ENCODE measurements around the gene P4HA1. TPM values are rescaled to one million over a fixed set of nuclear protein-coding genes. Genes with fewer than 3 reads are reported as not detected.

The P4HA1 gene
- total and polyA plus RNA-seq, 5 experiments from 2014 or later = 14.2 to 17.6 (median 16.0) TPM

GRCh38 chr10:73092830-73093229 is 3.8 kb downstream of the P4HA1 start:
- POLR2A ChIA-PET = interaction anchor here (0.7 to 1.0 kb wide), 2 partner anchors 160 to 401 kb away, joined by 4 read pairs; partner anchors contain the start of gene MRPS16
- Mint-ChIP-seq H3K36me3 (peaks cover 0 to 6% (median 0%) of the 10 kb centered on the region in 3 donors), H3K4me1 (peaks cover 20 to 36% (median 30%) of the 10 kb centered on the region in 4 donors), H3K9me3 (no peaks in the 10 kb centered on the region), H3K4me3 (no peak overlapping the region), H3K27ac (peak overlapping the region in 1 of 10 donors; percentile 38), H3K27me3 (no peaks in the 10 kb centered on the region)
- ATAC-seq = no peak
- no peak for DNase-seq

GRCh38 chr10:73088304-73088703 is 8.4 kb downstream of the P4HA1 start:
- no peak overlapping the region for H3K4me3 Mint-ChIP-seq
- H3K9me3 Mint-ChIP-seq = no peaks in the 10 kb centered on the region
- no peaks in the 10 kb centered on the region for H3K27me3 Mint-ChIP-seq
- no peak overlapping the region for H3K27ac Mint-ChIP-seq
- POLR2A ChIA-PET = no interaction called here
- DNase-seq = no peak
- ATAC-seq = no peak
- peaks cover 0 to 8% (median 0%) of the 10 kb centered on the region in 3 donors for H3K36me3 Mint-ChIP-seq
- peaks cover 7 to 16% (median 12%) of the 10 kb centered on the region in 4 donors for H3K4me1 Mint-ChIP-seq

DNA sequence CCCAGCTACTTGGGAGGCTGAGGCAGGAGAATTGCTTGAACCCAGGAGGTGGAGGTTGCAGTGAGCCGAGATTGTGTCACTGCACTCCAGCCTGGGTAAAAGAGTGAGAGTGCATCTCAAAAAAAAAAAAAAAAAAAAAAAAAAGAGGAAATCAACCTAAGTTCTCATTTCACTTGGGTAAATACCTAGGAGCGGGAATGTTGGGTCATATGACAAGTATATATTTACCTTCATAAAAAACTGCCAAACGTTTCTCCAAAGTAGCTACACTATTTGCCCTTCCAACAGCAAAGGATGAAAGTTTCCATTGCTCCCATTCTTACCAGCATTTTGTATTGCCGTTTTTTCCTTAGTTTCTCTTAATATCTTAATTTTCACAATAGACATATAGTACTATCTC is 9.8 kb downstream of the P4HA1 start:
- peaks cover 0 to 8% (median 0%) of the 10 kb centered on the region in 3 donors for H3K36me3 Mint-ChIP-seq
- POLR2A ChIA-PET = interaction anchor here (1.0 kb wide), 1 partner anchor 10 kb away, joined by 9 read pairs; the partner anchor contains the start of gene P4HA1
- H3K4me1 Mint-ChIP-seq = peaks cover 8 to 13% (median 11%) of the 10 kb centered on the region in 4 donors
- no peaks in the 10 kb centered on the region for H3K27me3 Mint-ChIP-seq
- no peaks in the 10 kb centered on the region for H3K9me3 Mint-ChIP-seq
- ATAC-seq (no peak), DNase-seq (no peak)
- no peak overlapping the region for H3K4me3 Mint-ChIP-seq
- no peak overlapping the region for H3K27ac Mint-ChIP-seq

- H3K4me3 Mint-ChIP-seq = no peak overlapping the region
- H3K9me3 Mint-ChIP-seq = no peaks in the 10 kb centered on the region
- DNase-seq (no peak), ATAC-seq (no peak)
- POLR2A ChIA-PET = no interaction called here
- H3K4me1 Mint-ChIP-seq = peaks cover 8 to 13% (median 11%) of the 10 kb centered on the region in 4 donors
- H3K36me3 Mint-ChIP-seq = peaks cover 0 to 4% (median 0%) of the 10 kb centered on the region in 3 donors
- no peaks in the 10 kb centered on the region for H3K27me3 Mint-ChIP-seq
- H3K27ac Mint-ChIP-seq = no peak overlapping the region
Measured at GRCh38 chr10:73084209-73084608, 12.5 kb downstream of the P4HA1 start.

GRCh38 chr10:73083221-73083620 is 13.4 kb downstream of the P4HA1 start:
- no peak for DNase-seq
- no peak overlapping the region for H3K4me3 Mint-ChIP-seq
- POLR2A ChIA-PET = no interaction called here
- no peak overlapping the region for H3K27ac Mint-ChIP-seq
- H3K36me3 Mint-ChIP-seq = peaks cover 0 to 4% (median 0%) of the 10 kb centered on the region in 3 donors
- ATAC-seq = no peak
- no peaks in the 10 kb centered on the region for H3K27me3 Mint-ChIP-seq
- H3K9me3 Mint-ChIP-seq = no peaks in the 10 kb centered on the region
- H3K4me1 Mint-ChIP-seq = peaks cover 5 to 13% (median 11%) of the 10 kb centered on the region in 4 donors

- POLR2A ChIA-PET = interaction anchor here (0.6 kb wide), 1 partner anchor 74 kb away, joined by 8 read pairs; no protein-coding TSS in a partner anchor
- H3K9me3 Mint-ChIP-seq = no peaks in the 10 kb centered on the region
- peaks cover 0 to 2% (median 0%) of the 10 kb centered on the region in 3 donors for H3K36me3 Mint-ChIP-seq
- H3K27me3 Mint-ChIP-seq = no peaks in the 10 kb centered on the region
- no peak overlapping the region for H3K4me3 Mint-ChIP-seq
- no peak for DNase-seq
- ATAC-seq = no peak
- no peak overlapping the region for H3K27ac Mint-ChIP-seq
- peaks cover 6 to 20% (median 17%) of the 10 kb centered on the region in 4 donors for H3K4me1 Mint-ChIP-seq
Measured at GRCh38 chr10:73079779-73080541, 16.7 kb downstream of the P4HA1 start.

DNA sequence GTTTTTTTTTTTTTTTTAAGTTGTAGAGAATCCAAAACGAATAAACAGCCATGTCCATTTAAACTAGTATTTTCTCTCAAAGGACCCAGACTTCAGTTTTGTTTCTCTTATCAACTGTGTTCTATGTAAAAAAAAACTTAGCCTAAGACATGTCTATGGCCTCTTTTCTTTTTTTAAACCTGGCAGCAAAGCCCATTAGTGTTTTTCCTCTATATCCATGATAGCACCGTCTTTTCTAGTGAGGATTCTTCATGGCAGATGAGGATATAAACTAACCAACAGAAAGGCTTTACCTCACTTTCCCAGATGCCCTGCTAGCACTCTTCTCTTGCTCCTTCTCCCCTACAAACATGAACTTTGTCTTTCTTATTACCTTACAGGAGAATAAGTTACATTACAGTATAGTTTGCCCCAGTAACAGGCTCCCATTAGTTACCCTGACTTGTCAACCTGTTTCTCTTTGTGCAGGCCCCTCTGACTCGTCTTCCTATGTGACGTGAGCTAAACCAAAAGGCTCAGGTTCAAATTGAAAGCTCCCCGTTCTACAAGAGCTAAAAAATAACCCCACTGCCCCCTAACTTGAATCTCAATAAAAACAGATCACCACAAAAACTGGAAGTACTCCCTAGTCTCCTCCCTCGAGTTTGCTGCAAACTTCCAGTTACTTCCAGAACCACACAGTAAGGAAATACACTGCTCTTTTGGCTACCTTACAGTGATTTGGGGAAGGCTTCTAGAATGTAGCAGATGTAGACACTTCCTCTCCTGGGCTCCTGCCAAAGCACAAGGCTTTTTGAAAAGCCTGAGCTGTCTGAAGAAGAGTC is 20.1 kb downstream of the P4HA1 start:
- peak overlapping the region in 3 of 10 donors; percentile 34 to 53 (median 50) for H3K4me3 Mint-ChIP-seq
- H3K27ac Mint-ChIP-seq = peak overlapping the region; percentile 21 to 83 (median 65)
- no peaks in the 10 kb centered on the region for H3K9me3 Mint-ChIP-seq
- ATAC-seq = peak in 1 of 2 donors; percentile 23
- peaks cover 2 to 14% (median 10%) of the 10 kb centered on the region in 4 donors for H3K4me1 Mint-ChIP-seq
- H3K27me3 Mint-ChIP-seq = no peaks in the 10 kb centered on the region
- peaks cover 0 to 25% (median 13%) of the 10 kb centered on the region in 3 donors for H3K36me3 Mint-ChIP-seq
- DNase-seq = no peak
- POLR2A ChIA-PET = no interaction called here

DNA sequence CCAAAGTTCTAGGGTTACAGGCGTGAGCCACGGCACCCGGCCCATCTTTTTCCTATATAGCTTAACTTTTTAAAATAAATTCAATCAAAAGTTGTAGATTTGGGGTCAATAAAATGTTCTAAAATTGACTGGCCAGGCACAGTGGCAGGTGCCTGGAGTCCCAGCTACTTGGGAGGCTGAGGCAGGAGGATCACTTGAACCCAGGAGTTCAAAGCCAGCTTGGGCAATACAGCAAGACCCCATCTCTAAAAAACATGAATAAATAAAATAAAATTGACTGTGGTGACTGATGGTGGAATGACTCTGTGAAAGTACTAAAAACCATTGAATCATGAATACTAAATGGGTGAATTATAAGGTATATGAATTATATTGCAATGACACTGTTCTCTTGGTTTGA is 20.8 kb downstream of the P4HA1 start:
- Mint-ChIP-seq H3K9me3 (no peaks in the 10 kb centered on the region), H3K27ac (peak overlapping the region in 2 of 10 donors; percentile 20 to 60), H3K27me3 (no peaks in the 10 kb centered on the region), H3K4me1 (peaks cover 2 to 14% (median 10%) of the 10 kb centered on the region in 4 donors), H3K4me3 (no peak overlapping the region), H3K36me3 (peaks cover 0 to 32% (median 18%) of the 10 kb centered on the region in 3 donors)
- ATAC-seq (no peak), DNase-seq (no peak)
- POLR2A ChIA-PET = no interaction called here

DNA sequence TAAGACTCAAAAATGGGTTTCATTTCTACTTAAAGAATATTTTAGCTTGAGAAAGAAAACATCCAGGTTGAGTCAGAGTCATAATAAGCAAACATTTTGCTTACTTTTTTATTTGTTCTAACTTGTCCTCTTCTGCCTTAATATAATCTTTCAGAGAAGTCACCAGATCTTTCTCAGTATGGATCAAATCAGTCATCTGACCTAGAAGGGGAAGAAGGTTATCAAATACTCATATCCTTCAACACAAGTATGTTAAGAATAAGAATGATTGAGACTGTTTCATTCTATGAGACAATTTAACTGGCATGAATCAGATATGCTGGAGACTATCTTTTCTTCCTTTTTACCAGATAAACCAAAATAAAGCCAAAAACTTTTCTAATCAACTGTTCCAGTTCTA is 23.0 kb downstream of the P4HA1 start:
- DNase-seq = no peak
- no peak overlapping the region for H3K27ac Mint-ChIP-seq
- ATAC-seq = no peak
- H3K4me1 Mint-ChIP-seq = peaks cover 2 to 11% (median 8%) of the 10 kb centered on the region in 4 donors
- no peaks in the 10 kb centered on the region for H3K27me3 Mint-ChIP-seq
- H3K36me3 Mint-ChIP-seq = peaks cover 0 to 47% (median 18%) of the 10 kb centered on the region in 3 donors
- no peaks in the 10 kb centered on the region for H3K9me3 Mint-ChIP-seq
- no peak overlapping the region for H3K4me3 Mint-ChIP-seq
- POLR2A ChIA-PET = interaction anchor here (0.6 kb wide), 1 partner anchor 113 kb away, joined by 5 read pairs; no protein-coding TSS in a partner anchor

GRCh38 chr10:73065441-73065840 is 31.2 kb downstream of the P4HA1 start:
- Mint-ChIP-seq H3K27ac (peak overlapping the region in 1 of 10 donors; percentile 9), H3K4me3 (no peak overlapping the region), H3K9me3 (no peaks in the 10 kb centered on the region), H3K27me3 (no peaks in the 10 kb centered on the region), H3K36me3 (peaks cover 0 to 62% (median 6%) of the 10 kb centered on the region in 3 donors), H3K4me1 (peaks cover 5 to 11% (median 7%) of the 10 kb centered on the region in 4 donors)
- ATAC-seq (no peak), DNase-seq (no peak)
- POLR2A ChIA-PET = interaction anchor here (0.7 kb wide), 1 partner anchor 30 kb away, joined by 3 read pairs; no protein-coding TSS in a partner anchor

DNA sequence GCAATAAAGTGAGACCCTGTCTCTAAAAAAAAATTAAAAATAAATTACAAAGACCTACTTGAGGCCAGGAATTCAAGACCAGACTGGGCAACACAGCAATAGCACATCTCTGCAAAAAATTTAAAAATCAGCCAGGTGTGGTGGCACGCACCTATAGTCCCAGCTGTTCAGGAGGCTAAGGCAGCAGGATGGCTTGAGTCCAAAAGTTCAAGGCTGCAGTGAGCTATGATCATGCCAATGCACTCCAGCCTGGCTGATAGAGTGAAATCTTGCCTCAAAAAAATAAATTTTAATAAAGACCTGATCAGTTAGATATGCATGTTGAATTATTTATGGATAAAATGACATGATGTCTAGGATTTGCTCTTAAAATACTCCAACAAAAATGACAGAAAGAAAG is 34.9 kb downstream of the P4HA1 start:
- no peak for DNase-seq
- Mint-ChIP-seq H3K27ac (no peak overlapping the region), H3K4me3 (no peak overlapping the region), H3K27me3 (no peaks in the 10 kb centered on the region), H3K4me1 (peaks cover 9 to 16% (median 12%) of the 10 kb centered on the region in 4 donors), H3K9me3 (no peaks in the 10 kb centered on the region), H3K36me3 (peaks cover 0 to 59% (median 6%) of the 10 kb centered on the region in 3 donors)
- no peak for ATAC-seq
- POLR2A ChIA-PET = no interaction called here

DNA sequence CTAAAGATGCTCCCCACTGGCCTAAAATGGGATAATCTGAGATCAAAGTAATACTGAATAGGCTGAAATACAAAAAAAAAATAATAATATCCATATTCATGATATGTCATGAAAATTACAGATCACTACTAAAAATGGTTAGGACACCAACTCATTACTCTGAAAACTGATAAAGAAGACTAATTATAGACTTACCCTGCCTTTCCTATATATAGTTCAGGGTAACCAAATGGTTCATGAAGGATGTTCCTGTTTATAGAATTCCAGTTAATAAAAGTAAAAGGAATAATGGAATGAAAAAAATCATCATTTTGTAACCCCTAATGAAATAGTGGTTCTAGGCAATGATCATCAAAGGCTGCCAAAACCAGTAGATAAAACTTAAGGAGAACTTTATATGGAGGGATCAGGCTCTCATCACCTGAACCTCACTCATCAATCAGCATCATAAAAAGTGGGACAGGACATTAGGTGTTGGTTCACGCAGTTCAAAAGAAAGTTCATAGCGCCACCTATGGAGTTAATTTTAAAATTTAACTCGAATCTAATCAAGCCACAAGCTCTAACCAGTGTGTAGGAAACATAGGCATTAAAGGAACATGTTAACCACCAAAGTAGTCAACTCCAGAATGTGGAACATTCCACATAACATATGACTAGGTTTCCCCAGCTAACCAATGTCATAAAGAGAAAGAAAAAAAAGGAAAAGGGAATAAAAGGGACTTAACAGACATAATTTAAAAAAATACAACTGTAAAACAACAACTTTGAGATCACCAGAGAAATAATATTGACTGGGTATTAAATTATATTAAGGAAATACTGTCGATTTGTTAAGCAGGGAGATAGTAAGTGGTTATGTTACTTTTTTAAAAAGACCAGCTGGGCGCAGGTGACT is 35.7 kb downstream of the P4HA1 start:
- POLR2A ChIA-PET = no interaction called here
- H3K4me1 Mint-ChIP-seq = peaks cover 9 to 16% (median 12%) of the 10 kb centered on the region in 4 donors
- DNase-seq (peak in 3 of 10 donors; percentile 9 to 25 (median 19)), ATAC-seq (peak in 1 of 2 donors; percentile 49)
- no peaks in the 10 kb centered on the region for H3K9me3 Mint-ChIP-seq
- no peak overlapping the region for H3K4me3 Mint-ChIP-seq
- peaks cover 0 to 58% (median 6%) of the 10 kb centered on the region in 3 donors for H3K36me3 Mint-ChIP-seq
- H3K27me3 Mint-ChIP-seq = no peaks in the 10 kb centered on the region
- H3K27ac Mint-ChIP-seq = peak overlapping the region in 5 of 10 donors; percentile 22 to 87 (median 65)
